Keratinocyte (primary cell): ENCODE results near the gene S100A10.

Source experiments
- CTCF ChIP-seq, 3 experiments: IDR thresholded peaks in 1 of 3; conservative IDR thresholded peaks in 1 of 3; optimal IDR thresholded peaks in 1 of 3; 2 replicates in 2 of 3; 3 replicates in 1 of 3; pipeline versions ENCODE3 to v1.5.1; 2011; ENCODE audit warnings: low read length in 3 of 3, mild to moderate bottlenecking in 3 of 3, moderate library complexity in 2 of 3, control low read depth in 1 of 3, inconsistent platforms in 1 of 3; ENCODE audit not compliant: insufficient read depth in 2 of 3; ENCODE audit errors: extremely low read depth in 1 of 3
- EZH2 ChIP-seq: IDR thresholded peaks from one replicate; pipeline ENCODE4 v1.6.1; 2012; ENCODE audit warnings: inconsistent platforms, mild to moderate bottlenecking, low read length, moderate library complexity

GRCh38 chr1:152000964-152001630, 7.4 kb upstream of the S100A10 start:
- no peak for TF ChIP-seq CTCF (optimal IDR thresholded peaks at IDR 0.05 in 1 of 3, IDR thresholded peaks at IDR 0.05 in 1 of 3, conservative IDR thresholded peaks at IDR 0.05 in 1 of 3; ENCODE audit: extremely low read depth in 1 of 3, insufficient read depth in 2 of 3, low read length in 3 of 3)
- no peak for TF ChIP-seq EZH2
